Activated CD4-positive, alpha-beta T cell treated with anti-CD3 and anti-CD28 coated beads for 36 hours (primary cell): ENCODE results near the gene ENOX2. TPM values are rescaled to one million over a fixed set of nuclear protein-coding genes. Genes with fewer than 3 reads are reported as not detected.
"Not testable (repeated sequence)": the region's sequence is repeated elsewhere in the genome, so short reads cannot be mapped to it uniquely, and the experiment has no call there.

Source experiments
- ATAC-seq: fragments of 200-7000 bp; cut with Tn5 transposase; one replicate; pipeline ENCODE4 v1.10.0; 2021; ENCODE audit warnings: mild to moderate bottlenecking, moderate library complexity
- CTCF ChIA-PET: fragments of 350-600 bp; sonication (Branson Sonifier 250); formaldehyde crosslinking; loops from one replicate; lab custom pipeline; 2021; ENCODE audit warnings: antibody characterized with exemption; lab: Charles Lee
- POLR2A ChIA-PET: fragments of 350-600 bp; sonication (Branson Sonifier 250); formaldehyde crosslinking; loops from one replicate; lab custom pipeline; 2021; ENCODE audit warnings: antibody characterized with exemption, inconsistent platforms; lab: Charles Lee
- DNase-seq: peaks from one replicate; pipeline ENCODE4 v3.0.0-alpha.2; 2020
- H3K27ac Mint-ChIP-seq: one replicate; pipeline ENCODE4 v1.8.0; 2021; ENCODE audit warnings: mixed read lengths
- H3K27me3 Mint-ChIP-seq: one replicate; pipeline ENCODE4 v1.8.0; 2021; ENCODE audit warnings: mixed read lengths
- H3K36me3 Mint-ChIP-seq: one replicate; pipeline ENCODE4 v1.8.0; 2021; ENCODE audit warnings: low read depth, mixed read lengths
- H3K4me1 Mint-ChIP-seq: one replicate; pipeline ENCODE4 v1.8.0; 2021; ENCODE audit warnings: mixed read lengths
- H3K4me3 Mint-ChIP-seq: one replicate; pipeline ENCODE4 v1.8.0; 2021; ENCODE audit warnings: mild to moderate bottlenecking, moderate library complexity, mixed read lengths
- H3K9me3 Mint-ChIP-seq: one replicate; pipeline ENCODE4 v1.8.0; 2021; ENCODE audit warnings: low read depth, mixed read lengths
- intact Hi-C, 2 experiments: fragments of 100-400 bp; cut with DNase I in 1 of 2; cut with micrococcal nuclease in 1 of 2; formaldehyde crosslinking; loops; one replicate each; pipeline versions ENCODE4 v1.14.2 to v1.15.1; 2022 to 2024; cut with DNase I, micrococcal nuclease
- total RNA-seq, 2 experiments: library from RNA; stranded (reverse); gene quantifications; one replicate each; pipeline ENCODE4 v1.2.3, GENCODE V29; 2021

ENOX2 gene
- total RNA-seq, 2 experiments from 2014 or later: 12.5 to 16.5 TPM

- ATAC-seq, intact Hi-C loops, CTCF ChIA-PET, H3K27me3 Mint-ChIP-seq, DNase-seq, POLR2A ChIA-PET, H3K27ac Mint-ChIP-seq, H3K4me3 Mint-ChIP-seq, H3K4me1 Mint-ChIP-seq: not testable (repeated sequence)
- Mint-ChIP-seq H3K9me3 (peaks cover 11% of the 10 kb centered on the region), H3K36me3 (peaks cover 14% of the 10 kb centered on the region)
These were observed 89.1 kb downstream of the ENOX2 start for GRCh38 chrX:130813932-130814331.

- Mint-ChIP-seq H3K27me3 (no peaks in the 10 kb centered on the region), H3K9me3 (peaks cover 6% of the 10 kb centered on the region), H3K27ac (no peak overlapping the region), H3K36me3 (peaks cover 12% of the 10 kb centered on the region), H3K4me3 (no peak overlapping the region), H3K4me1 (no peaks in the 10 kb centered on the region)
- intact Hi-C loops: no loop called here
- ATAC-seq (no peak), DNase-seq (no peak)
- CTCF ChIA-PET: no interaction called here
- POLR2A ChIA-PET: no interaction called here
These were observed 92.4 kb downstream of the ENOX2 start for GRCh38 chrX:130810561-130810960.

- no peak overlapping the region for H3K4me3 Mint-ChIP-seq
- no peaks in the 10 kb centered on the region for H3K4me1 Mint-ChIP-seq
- ChIA-PET CTCF (no interaction called here), POLR2A (no interaction called here)
- H3K36me3 Mint-ChIP-seq: no peaks in the 10 kb centered on the region
- intact Hi-C loops: no loop called here
- no peaks in the 10 kb centered on the region for H3K9me3 Mint-ChIP-seq
- ATAC-seq (no peak), DNase-seq (no peak)
- no peak overlapping the region for H3K27ac Mint-ChIP-seq
- H3K27me3 Mint-ChIP-seq: no peaks in the 10 kb centered on the region
These were observed 97.1 kb downstream of the ENOX2 start for GRCh38 chrX:130805903-130806302.

DNA sequence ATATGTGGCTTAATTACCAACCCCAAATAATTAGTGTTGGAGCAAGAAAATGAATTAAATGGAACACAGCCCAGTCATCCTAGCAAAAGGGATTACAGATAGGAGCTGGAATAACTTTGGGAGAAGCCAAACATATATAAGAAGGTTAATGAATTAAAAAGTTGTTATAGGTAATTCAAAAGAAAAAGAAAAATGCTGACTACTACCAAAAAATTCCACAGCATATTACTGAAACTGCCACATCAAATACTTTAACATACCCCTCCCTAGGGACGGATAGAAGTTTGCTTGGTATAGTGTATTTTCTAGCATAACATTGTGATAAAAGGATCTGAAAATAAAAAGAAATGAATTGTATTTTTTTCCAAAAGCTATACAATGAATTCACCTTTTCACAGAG lies 99.5 kb downstream of the ENOX2 start:
- Mint-ChIP-seq H3K9me3 (no peaks in the 10 kb centered on the region), H3K4me1 (no peaks in the 10 kb centered on the region), H3K27ac (no peak overlapping the region), H3K36me3 (no peaks in the 10 kb centered on the region), H3K4me3 (no peak overlapping the region), H3K27me3 (no peaks in the 10 kb centered on the region)
- DNase-seq (no peak), ATAC-seq (no peak)
- ChIA-PET CTCF (no interaction called here), POLR2A (no interaction called here)
- intact Hi-C loops: no loop called here

DNA sequence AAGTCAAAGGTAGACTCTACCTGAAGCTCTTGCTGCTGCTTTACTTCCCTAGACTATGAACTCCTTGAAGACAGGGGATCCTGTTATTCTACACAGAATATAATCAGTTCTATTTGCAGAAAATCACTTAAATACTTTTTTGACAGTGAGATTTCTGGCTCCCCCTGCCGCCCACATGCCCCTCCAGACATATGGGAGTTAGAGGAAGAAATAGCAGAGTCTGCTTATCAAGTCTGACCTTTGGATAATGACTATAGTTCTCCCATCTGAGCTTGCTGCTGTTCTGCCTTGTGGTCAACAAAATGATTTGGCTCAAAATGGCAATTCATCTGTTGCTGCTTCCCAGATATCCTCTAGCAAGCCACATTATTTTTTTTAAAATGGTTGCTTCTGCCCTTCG lies 101.1 kb downstream of the ENOX2 start:
- ATAC-seq (no peak), DNase-seq (no peak)
- Mint-ChIP-seq H3K4me1 (no peaks in the 10 kb centered on the region), H3K27ac (no peak overlapping the region), H3K9me3 (no peaks in the 10 kb centered on the region), H3K4me3 (no peak overlapping the region), H3K27me3 (no peaks in the 10 kb centered on the region), H3K36me3 (no peaks in the 10 kb centered on the region)
- ChIA-PET CTCF (interaction anchor here (1.1 kb wide), 1 partner anchor 227 kb away, joined by 3 read pairs; no protein-coding TSS in a partner anchor), POLR2A (no interaction called here)
- intact Hi-C loops: no loop called here

- intact Hi-C loops: loop anchor here in 1 of 2 experiments (2.0 kb wide), 1 partner anchor 261 kb away; no protein-coding TSS in a partner anchor
- ATAC-seq (no peak), DNase-seq (no peak)
- Mint-ChIP-seq H3K27ac (no peak overlapping the region), H3K4me3 (no peak overlapping the region), H3K9me3 (no peaks in the 10 kb centered on the region), H3K36me3 (no peaks in the 10 kb centered on the region), H3K27me3 (no peaks in the 10 kb centered on the region), H3K4me1 (no peaks in the 10 kb centered on the region)
- ChIA-PET POLR2A (no interaction called here), CTCF (no interaction called here)
These were observed 103.6 kb downstream of the ENOX2 start for GRCh38 chrX:130799393-130799792.

DNA sequence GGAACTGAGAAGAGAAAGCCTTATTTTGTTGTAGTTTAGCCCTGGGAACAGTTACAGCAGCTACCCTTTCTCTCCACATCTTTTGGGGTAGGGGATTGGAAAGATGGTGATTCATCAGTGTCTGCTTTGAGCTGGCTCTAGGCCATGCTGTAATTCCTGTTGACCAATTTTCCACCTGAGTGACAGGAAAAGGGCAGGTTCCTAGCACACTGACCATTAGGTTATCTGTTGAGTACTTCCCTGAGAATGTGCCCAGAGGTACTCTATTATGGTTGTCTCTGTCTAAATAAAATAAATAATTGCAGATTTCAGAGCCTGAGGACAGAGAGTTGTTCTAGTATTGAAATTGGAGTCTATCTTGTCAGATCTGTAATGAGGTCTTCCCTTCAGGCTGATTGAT lies 109.0 kb downstream of the ENOX2 start:
- POLR2A ChIA-PET: no interaction called here
- CTCF ChIA-PET: no interaction called here
- H3K9me3 Mint-ChIP-seq: peaks cover 2% of the 10 kb centered on the region
- H3K4me1 Mint-ChIP-seq: no peaks in the 10 kb centered on the region
- no peak overlapping the region for H3K27ac Mint-ChIP-seq
- H3K4me3 Mint-ChIP-seq: no peak overlapping the region
- no peaks in the 10 kb centered on the region for H3K27me3 Mint-ChIP-seq
- peaks cover 5% of the 10 kb centered on the region for H3K36me3 Mint-ChIP-seq
- DNase-seq (no peak), ATAC-seq (no peak)
- intact Hi-C loops: loop anchor here in 1 of 2 experiments (5.0 kb wide), 1 partner anchor 52 kb away; no protein-coding TSS in a partner anchor

DNA sequence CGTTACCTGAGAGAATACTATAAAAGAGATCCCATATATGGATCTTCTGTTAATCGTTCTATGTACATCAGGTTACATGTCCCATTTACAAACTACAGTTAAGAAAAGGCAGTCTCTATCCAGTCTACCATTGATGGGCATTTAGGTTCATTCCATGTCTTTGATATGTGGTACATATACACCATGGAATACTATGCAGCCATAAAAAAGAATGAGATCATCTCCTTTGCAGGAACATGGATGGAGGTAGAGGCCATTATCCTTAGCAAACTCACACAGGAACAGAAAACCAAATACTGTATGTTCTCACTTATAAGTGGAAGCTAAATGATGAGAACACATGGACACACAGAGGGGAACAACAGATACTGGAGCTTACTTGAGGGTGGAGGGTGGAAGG lies 111.1 kb downstream of the ENOX2 start:
- H3K27ac Mint-ChIP-seq, H3K4me3 Mint-ChIP-seq, ATAC-seq, DNase-seq, H3K4me1 Mint-ChIP-seq, POLR2A ChIA-PET, H3K27me3 Mint-ChIP-seq, H3K36me3 Mint-ChIP-seq, H3K9me3 Mint-ChIP-seq: not testable (repeated sequence)
- intact Hi-C loops: loop anchor here in 1 of 2 experiments (5.0 kb wide), 1 partner anchor 50 kb away; no protein-coding TSS in a partner anchor
- CTCF ChIA-PET: interaction anchor here (1.1 kb wide), 1 partner anchor 125 kb away, joined by 3 read pairs; no protein-coding TSS in a partner anchor

DNA sequence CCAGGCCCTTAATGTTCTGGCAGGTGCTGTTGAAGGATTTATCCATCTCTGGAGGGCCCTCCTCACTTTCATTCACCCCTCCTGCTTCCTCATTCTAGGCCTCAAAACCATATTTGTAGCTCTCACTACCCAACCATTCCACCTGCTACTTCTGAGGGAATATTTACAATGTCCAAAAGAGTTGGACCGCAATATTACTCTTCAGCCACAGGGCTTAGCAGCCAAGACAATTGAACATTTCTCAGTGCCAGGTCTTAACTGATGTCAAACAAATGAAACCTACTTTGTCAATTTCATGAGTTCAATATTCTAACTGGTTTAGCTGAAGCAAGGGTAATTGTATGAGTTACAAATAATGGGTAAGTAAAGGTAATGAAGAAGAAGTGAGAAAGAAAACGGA lies 113.2 kb downstream of the ENOX2 start:
- peaks cover 2% of the 10 kb centered on the region for H3K9me3 Mint-ChIP-seq
- H3K4me1 Mint-ChIP-seq: no peaks in the 10 kb centered on the region
- H3K27ac Mint-ChIP-seq: no peak overlapping the region
- intact Hi-C loops: loop anchor here in 1 of 2 experiments (5.0 kb wide), 1 partner anchor 47 kb away; no protein-coding TSS in a partner anchor
- H3K36me3 Mint-ChIP-seq: peaks cover 5% of the 10 kb centered on the region
- no peak overlapping the region for H3K4me3 Mint-ChIP-seq
- ChIA-PET POLR2A (interaction anchor here (0.5 kb wide), 1 partner anchor 1709 kb away, joined by 3 read pairs; no protein-coding TSS in a partner anchor), CTCF (no interaction called here)
- ATAC-seq (no peak), DNase-seq (no peak)
- H3K27me3 Mint-ChIP-seq: no peaks in the 10 kb centered on the region

DNA sequence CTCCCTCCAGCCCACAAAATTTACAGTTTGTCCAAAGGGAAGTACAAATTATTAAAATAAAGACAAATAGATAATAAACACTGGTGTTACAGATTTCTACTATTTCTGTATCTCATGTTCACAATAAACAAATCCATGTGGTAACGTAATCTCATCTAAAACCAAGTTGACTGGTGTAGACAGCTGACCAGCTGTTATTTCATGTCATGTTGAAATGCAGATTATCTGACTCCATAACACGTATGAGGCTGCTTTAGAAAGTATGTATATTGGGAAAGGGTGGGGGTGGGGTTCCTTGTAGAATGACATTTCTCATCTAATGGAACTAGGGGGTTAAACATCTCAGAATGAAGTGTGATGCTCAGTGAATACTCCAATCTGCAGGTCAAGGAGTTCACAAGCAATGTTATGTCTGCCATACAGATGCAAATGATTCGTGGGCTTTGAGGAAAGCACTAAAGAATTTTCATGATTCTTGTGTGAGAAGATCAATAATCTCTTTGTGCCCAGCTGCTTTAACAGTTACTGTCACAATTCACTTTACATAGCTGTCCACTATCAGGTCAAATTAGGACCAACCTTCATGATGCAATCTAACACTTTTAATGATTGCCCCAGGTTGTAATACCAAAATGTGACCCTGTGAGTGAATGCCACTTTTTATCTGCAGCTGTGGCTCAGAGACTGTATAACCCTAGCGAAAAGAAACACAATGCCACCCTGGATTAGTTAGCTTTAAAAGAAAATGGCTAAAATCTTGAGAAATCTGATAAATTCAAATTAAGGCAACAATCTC lies 114.0 kb downstream of the ENOX2 start:
- H3K4me3 Mint-ChIP-seq: no peak overlapping the region
- H3K27me3 Mint-ChIP-seq: no peaks in the 10 kb centered on the region
- no peaks in the 10 kb centered on the region for H3K4me1 Mint-ChIP-seq
- H3K27ac Mint-ChIP-seq: no peak overlapping the region
- peaks cover 2% of the 10 kb centered on the region for H3K9me3 Mint-ChIP-seq
- ATAC-seq (no peak), DNase-seq (no peak)
- CTCF ChIA-PET: no interaction called here
- H3K36me3 Mint-ChIP-seq: peaks cover 5% of the 10 kb centered on the region
- POLR2A ChIA-PET: interaction anchor here (0.5 kb wide), 1 partner anchor 1708 kb away, joined by 3 read pairs; no protein-coding TSS in a partner anchor
- intact Hi-C loops: no loop called here

DNA sequence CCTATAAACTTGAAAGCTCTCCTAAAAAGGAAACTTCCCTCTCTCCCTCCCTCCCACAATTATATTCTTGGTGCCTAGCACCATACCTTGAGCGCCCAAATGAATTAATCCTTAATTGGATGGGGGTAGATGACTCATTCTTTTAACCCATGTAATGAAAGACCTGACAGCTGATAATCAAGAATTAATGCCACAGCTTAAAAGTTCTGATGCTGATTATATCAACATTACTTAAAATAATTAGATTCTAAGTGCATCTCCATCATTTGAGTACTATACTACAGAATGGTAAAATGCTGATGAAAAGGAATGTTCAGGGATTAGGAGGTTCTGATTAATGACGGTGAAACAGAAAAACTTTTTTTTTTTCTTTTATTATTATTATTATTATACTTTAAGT lies 117.0 kb downstream of the ENOX2 start:
- DNase-seq (no peak), ATAC-seq (no peak)
- H3K4me1 Mint-ChIP-seq: no peaks in the 10 kb centered on the region
- no peak overlapping the region for H3K27ac Mint-ChIP-seq
- CTCF ChIA-PET: no interaction called here
- H3K27me3 Mint-ChIP-seq: no peaks in the 10 kb centered on the region
- no peaks in the 10 kb centered on the region for H3K36me3 Mint-ChIP-seq
- intact Hi-C loops: no loop called here
- POLR2A ChIA-PET: no interaction called here
- H3K9me3 Mint-ChIP-seq: no peaks in the 10 kb centered on the region
- H3K4me3 Mint-ChIP-seq: no peak overlapping the region

DNA sequence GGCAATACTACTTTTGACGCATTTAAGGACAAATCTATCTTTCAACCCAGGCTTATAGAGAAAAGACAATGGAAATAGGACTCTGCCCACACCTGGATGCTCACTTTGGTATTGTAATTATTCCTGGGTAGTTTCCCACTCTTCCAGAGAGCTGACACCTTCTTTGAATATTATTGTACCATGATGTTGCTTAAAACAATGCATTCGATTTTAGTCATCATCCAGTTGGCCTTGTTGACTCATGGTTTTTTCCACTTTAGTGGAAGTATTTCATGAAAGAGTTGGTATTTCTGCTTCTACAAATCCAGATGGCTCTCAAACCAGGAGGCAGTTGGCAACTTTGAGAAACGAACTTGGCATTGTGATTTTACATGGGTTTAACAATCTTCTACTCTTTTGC lies 124.2 kb downstream of the ENOX2 start:
- DNase-seq (no peak), ATAC-seq (no peak)
- intact Hi-C loops: no loop called here
- H3K27ac Mint-ChIP-seq: no peak overlapping the region
- no peaks in the 10 kb centered on the region for H3K27me3 Mint-ChIP-seq
- no peak overlapping the region for H3K4me3 Mint-ChIP-seq
- no peaks in the 10 kb centered on the region for H3K9me3 Mint-ChIP-seq
- ChIA-PET CTCF (no interaction called here), POLR2A (no interaction called here)
- H3K4me1 Mint-ChIP-seq: no peaks in the 10 kb centered on the region
- H3K36me3 Mint-ChIP-seq: peaks cover 5% of the 10 kb centered on the region
